H1 (cell line): ENCODE results near the gene AHDC1. TPM values are rescaled to one million over a fixed set of nuclear protein-coding genes. Genes with fewer than 3 reads are reported as not detected.

ENCODE experiments used
- CTCF ChIA-PET: fragments of 300-600 bp; sonication (Branson Sonifier 250); formaldehyde crosslinking; loops from one replicate; lab custom pipeline; 2021; ENCODE audit not compliant: partially characterized antibody; lab: Charles Lee
- POLR2A ChIA-PET: fragments of 300-600 bp; sonication (Branson Sonifier 250); formaldehyde crosslinking; loops from one replicate; lab custom pipeline; 2021; ENCODE audit warnings: inconsistent platforms; ENCODE audit not compliant: partially characterized antibody; lab: Charles Lee
- DNase-seq, 2 experiments: peaks; one replicate each; pipeline versions ENCODE4 v3.0.0 to v3.0.0-alpha.2; 2010 to 2022; ENCODE audit warnings: low spot score in 2 of 2, low read depth in 1 of 2, mixed read lengths in 1 of 2
- FAIRE-seq: peaks from 2 replicates; lab custom pipeline; 2011; peaks lifted over from hg19 to GRCh38; lab: Jason Lieb, UNC
- H2AFZ ChIP-seq: 2 replicates; pipeline ENCODE4 v1.8.1; 2012; ENCODE audit warnings: low read length, inconsistent platforms
- H2AK5ac ChIP-seq: 2 replicates; pipeline ENCODE4 v1.6.1; 2013; ENCODE audit warnings: low read depth, low read length
- H2BK120ac ChIP-seq: replicated peaks from 2 replicates; pipeline ENCODE3; 2013; ENCODE audit warnings: low read depth, low read length, inconsistent platforms
- H2BK12ac ChIP-seq: 2 replicates; pipeline ENCODE4 v1.6.1; 2013; ENCODE audit warnings: low read depth, low read length
- H2BK15ac ChIP-seq: 2 replicates; pipeline ENCODE4 v1.6.1; 2013; ENCODE audit warnings: low read length
- H2BK20ac ChIP-seq: 2 replicates; pipeline ENCODE4 v1.6.1; 2013; ENCODE audit warnings: low read length
- H2BK5ac ChIP-seq: 2 replicates; pipeline ENCODE4 v1.6.1; 2013; ENCODE audit warnings: low read depth, low read length
- H3K14ac ChIP-seq: 2 replicates; pipeline ENCODE4 v1.6.1; 2013; ENCODE audit warnings: inconsistent platforms; ENCODE audit not compliant: insufficient read length
- H3K18ac ChIP-seq: 2 replicates; pipeline ENCODE4 v1.6.1; 2013; ENCODE audit warnings: low read length; ENCODE audit errors: extremely low read depth
- H3K23ac ChIP-seq: 2 replicates; pipeline ENCODE4 v1.6.1; 2013; ENCODE audit warnings: inconsistent platforms; ENCODE audit not compliant: insufficient read length
- H3K23me2 ChIP-seq: 2 replicates; pipeline ENCODE4 v1.6.1; 2013; ENCODE audit warnings: low read depth, low read length
- H3K27ac ChIP-seq: 2 replicates; pipeline ENCODE4 v1.6.1; 2011; ENCODE audit warnings: low read depth, low read length, inconsistent platforms
- H3K27me3 ChIP-seq, 4 experiments: replicated peaks in 1 of 4; 1 replicate in 1 of 4; 2 replicates in 3 of 4; pipeline versions ENCODE4 v1.6.1 to v1.8.1; 2011 to 2013; ENCODE audit warnings: low read length in 3 of 4, mild to moderate bottlenecking in 3 of 4, inconsistent platforms in 2 of 4, mixed read lengths in 2 of 4, moderate library complexity in 1 of 4; ENCODE audit not compliant: control insufficient read depth in 3 of 4, insufficient read depth in 3 of 4; ENCODE audit errors: extremely low read depth in 1 of 4
- H3K36me3 ChIP-seq, 4 experiments: 2 replicates each; pipeline versions ENCODE4 v1.6.1 to v1.8.1; 2011 to 2013; ENCODE audit warnings: mild to moderate bottlenecking in 4 of 4, low read length in 3 of 4, moderate library complexity in 2 of 4, control low read depth in 1 of 4, inconsistent platforms in 1 of 4; ENCODE audit not compliant: insufficient read depth in 4 of 4, control insufficient read depth in 2 of 4
- H3K4ac ChIP-seq: replicated peaks from 2 replicates; pipeline ENCODE3; 2013; ENCODE audit warnings: low read length, low read depth, mixed read lengths, inconsistent platforms; ENCODE audit not compliant: insufficient read length
- H3K4me1 ChIP-seq, 4 experiments: replicated peaks in 1 of 4; 1 replicate in 1 of 4; 2 replicates in 3 of 4; pipeline versions ENCODE4 v1.6.1 to v1.8.1; 2011 to 2013; ENCODE audit warnings: low read length in 3 of 4, inconsistent platforms in 2 of 4, mixed read lengths in 1 of 4; ENCODE audit not compliant: insufficient read depth in 4 of 4, control insufficient read depth in 3 of 4
- H3K4me2 ChIP-seq, 2 experiments: 2 replicates each; pipeline versions ENCODE4 v1.6.1 to v1.8.1; 2011 to 2013; ENCODE audit warnings: low read depth in 2 of 2, low read length in 2 of 2, control low read depth in 1 of 2, inconsistent platforms in 1 of 2, mild to moderate bottlenecking in 1 of 2; ENCODE audit not compliant: insufficient read depth in 1 of 2
- H3K4me3 ChIP-seq, 4 experiments: fragments of 200-600, 300-600 bp in 1 of 4; sonication (generic), shearing (Covaris generic), sonication (Bioruptor Twin) in 1 of 4; 2 replicates each; pipeline versions ENCODE4 v1.5.1 to v1.8.1; 2011 to 2016; ENCODE audit warnings: low read length in 4 of 4, low read depth in 3 of 4, control low read depth in 2 of 4, inconsistent platforms in 2 of 4, mild to moderate bottlenecking in 2 of 4, mixed read lengths in 1 of 4, moderate library complexity in 1 of 4; ENCODE audit not compliant: insufficient read depth in 2 of 4; ENCODE audit errors: extremely low read depth in 1 of 4
- H3K56ac ChIP-seq: replicated peaks from 2 replicates; pipeline ENCODE3; 2013; ENCODE audit warnings: low read depth, mild to moderate bottlenecking, mixed read lengths, low read length, inconsistent platforms; ENCODE audit not compliant: insufficient read length
- H3K79me1 ChIP-seq: 2 replicates; pipeline ENCODE4 v1.6.1; 2013; ENCODE audit warnings: low read depth, low read length, control low read depth
- H3K79me2 ChIP-seq, 2 experiments: 2 replicates each; pipeline versions ENCODE4 v1.6.1 to v1.8.1; 2012 to 2013; ENCODE audit warnings: low read length in 2 of 2, mild to moderate bottlenecking in 2 of 2, inconsistent platforms in 1 of 2; ENCODE audit not compliant: insufficient read depth in 2 of 2, control insufficient read depth in 1 of 2
- H3K9ac ChIP-seq, 4 experiments: replicated peaks in 1 of 4; 1 replicate in 1 of 4; 2 replicates in 3 of 4; pipeline versions ENCODE4 v1.6.1 to v1.8.1; 2011 to 2013; ENCODE audit warnings: low read depth in 3 of 4, low read length in 3 of 4, control low read depth in 2 of 4, mild to moderate bottlenecking in 2 of 4, moderate library complexity in 2 of 4, inconsistent platforms in 1 of 4; ENCODE audit errors: extremely low read depth in 1 of 4
- H3K9me3 ChIP-seq, 2 experiments: 2 replicates each; pipeline versions ENCODE4 v1.6.1 to v1.8.1; 2012 to 2013; ENCODE audit warnings: mild to moderate bottlenecking in 2 of 2, moderate library complexity in 2 of 2, control low read depth in 1 of 2, inconsistent platforms in 1 of 2, low read depth in 1 of 2, low read length in 1 of 2, mixed read lengths in 1 of 2; ENCODE audit not compliant: insufficient read depth in 2 of 2
- H4K20me1 ChIP-seq, 2 experiments: replicated peaks in 1 of 2; 2 replicates each; pipeline versions ENCODE3 to v1.8.1; 2011 to 2013; ENCODE audit warnings: inconsistent platforms in 2 of 2, low read length in 2 of 2, mild to moderate bottlenecking in 1 of 2; ENCODE audit not compliant: insufficient read depth in 2 of 2, control insufficient read depth in 1 of 2
- H4K5ac ChIP-seq: 2 replicates; pipeline ENCODE4 v1.6.1; 2013; ENCODE audit warnings: low read length, low read depth, mixed read lengths, inconsistent platforms; ENCODE audit not compliant: insufficient read length
- H4K8ac ChIP-seq: 2 replicates; pipeline ENCODE4 v1.8.0; 2013; ENCODE audit warnings: mild to moderate bottlenecking, moderate library complexity, low read length, inconsistent platforms; ENCODE audit not compliant: insufficient read depth; ENCODE audit errors: extremely low read depth
- H4K91ac ChIP-seq: replicated peaks from 2 replicates; pipeline ENCODE3; 2013; ENCODE audit warnings: low read length, mixed read lengths, inconsistent platforms; ENCODE audit not compliant: insufficient read length
- PHF8 ChIP-seq: fragments of 200-600 bp; sonication (generic); conservative IDR thresholded peaks from 2 replicates; pipeline ENCODE4 v1.7.1; 2012; ENCODE audit warnings: low read depth, mild to moderate bottlenecking, inconsistent platforms, low read length, moderate library complexity
- TAF1 ChIP-seq: IDR thresholded peaks from 2 replicates; pipeline ENCODE4 v1.6.1; 2011; ENCODE audit warnings: mild to moderate bottlenecking, low read depth, low read length
- WGBS, 2 experiments: shearing (Covaris generic) in 1 of 2; methylation state at CpG; one replicate each; pipeline versions ENCODE4 v1.1.6 to v1.1.7; 2013 to 2015; ENCODE audit warnings: low lambda C conversion rate in 2 of 2, mixed read lengths in 2 of 2, inconsistent platforms in 1 of 2, low coverage in 1 of 2, missing lambda C conversion rate in 1 of 2; ENCODE audit not compliant: insufficient replicate concordance in 2 of 2, insufficient coverage in 1 of 2, insufficient read length in 1 of 2; ENCODE audit errors: extremely low coverage in 1 of 2, missing lambda C conversion rate in 1 of 2; 5-methylcytosine and 5-hydroxymethylcytosine counted together
- polyA plus RNA-seq, 7 experiments: library from polyadenylated mRNA; depleted of rRNA in 3 of 7; stranded (reverse) in 5 of 7; unstranded in 2 of 7; fragments of >200 nt in 5 of 7; fragments of 200-250 nt in 2 of 7; gene quantifications; 1 replicate in 5 of 7; 2 replicates in 1 of 7; 4 replicates in 1 of 7; pipeline versions ENCODE4 v1.2.1 to v1.2.3, GENCODE V29; 2011 to 2013; ENCODE audit warnings: missing spikeins in 2 of 7, mixed read lengths in 2 of 7
- total RNA-seq: library from RNA; stranded (reverse); fragmentation: NEBNext Ultra II Directional; extraction: Animal tissue kit (Norgen Biotek cat#: 25700); gene quantifications from 2 replicates; pipeline ENCODE4 v1.2.1, GENCODE V29; 2021

The AHDC1 gene
- total and polyA plus RNA-seq, 2 of the 8 experiments (the other 6 are each of a cell fraction or from before 2014, with no cell fraction given), result 4.4 to 35.1 TPM

DNA sequence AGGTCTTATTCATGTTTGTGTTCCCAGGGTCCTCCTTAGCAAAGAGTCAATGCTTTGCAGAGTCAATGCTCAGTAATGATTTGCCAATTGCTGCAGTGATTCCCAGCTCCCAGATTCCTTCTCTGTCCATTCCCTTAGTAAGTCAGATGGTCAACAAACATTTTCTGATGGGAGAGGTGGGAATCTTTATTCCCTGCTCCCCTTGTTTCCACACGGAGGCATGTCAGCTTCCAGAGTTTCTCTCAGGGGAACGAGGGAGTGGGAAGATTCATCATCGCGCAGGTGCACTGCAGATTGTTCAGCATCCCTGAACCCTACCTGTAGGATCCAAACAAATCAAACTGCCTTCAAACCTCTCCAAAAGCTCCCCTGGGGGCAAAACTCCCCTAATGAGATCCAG is 7.5 kb upstream of the AHDC1 start:
- Histone ChIP-seq H3K23ac (no peak overlapping the region), H3K36me3 (no peaks in the 10 kb centered on the region), H3K4me3 (no peak overlapping the region), H2BK5ac (no peak overlapping the region), H3K79me1 (no peaks in the 10 kb centered on the region), H3K9ac (no peak overlapping the region), H2AK5ac (no peak overlapping the region), H4K91ac (no peak overlapping the region), H3K4ac (no peak overlapping the region), H3K56ac (no peak overlapping the region), H3K4me1 (peaks cover 12 to 31% (median 18%) of the 10 kb centered on the region in 4 experiments), H3K9me3 (no peaks in the 10 kb centered on the region), H3K27me3 (peaks cover 0 to 11% (median 6%) of the 10 kb centered on the region in 4 experiments; a peak in 2 of 7 replicates), H3K27ac (no peak overlapping the region), H4K8ac (no peak overlapping the region), H4K20me1 (peaks cover 0 to 2% of the 10 kb centered on the region in 2 experiments), H4K5ac (no peak overlapping the region), H2BK12ac (no peak overlapping the region), H3K18ac (no peak overlapping the region), H2BK15ac (no peak overlapping the region), H2AFZ (no peak overlapping the region), H3K14ac (no peak overlapping the region), H3K4me2 (no peak overlapping the region), H3K79me2 (no peaks in the 10 kb centered on the region), H2BK120ac (no peak overlapping the region), H2BK20ac (no peak overlapping the region), H3K23me2 (peaks cover 7% of the 10 kb centered on the region)
- no peak for FAIRE-seq
- POLR2A ChIA-PET, result no interaction called here
- CTCF ChIA-PET, result interaction anchor here (0.6 to 37.8 kb wide), 11 partner anchors 8 to 738 kb away, joined by 3 to 1807 read pairs (median 8); partner anchors contain the start of gene IFI6
- DNase-seq, result no peak
- WGBS, 2 experiments, result 83% methylated on average over 4 of the region's 4 CpGs; no CpG with 5 or more reads in 1 of the 2 experiments
- TF ChIP-seq TAF1 (no peak), PHF8 (no peak)
